Activated CD4-positive, alpha-beta T cell treated with anti-CD3 and anti-CD28 coated beads, Interleukin-2, amount 50 U/mL, for 4 hours (primary cell): Measurements from ENCODE around the gene PTF1A.
"Not testable (repeated sequence)": the region's sequence is repeated elsewhere in the genome, so short reads cannot be mapped to it uniquely, and the experiment has no call there.

Source experiments
- DNase-seq, 2 experiments: peaks; one replicate each; pipeline ENCODE4 v3.0.0-alpha.2; 2020

Gene PTF1A

GRCh38 chr10:23205972-23206642 is 14.0 kb downstream of the PTF1A start:
- no peak for DNase-seq

GRCh38 chr10:23217471-23217870 is 25.4 kb downstream of the PTF1A start:
- DNase-seq, result no peak

- no peak for DNase-seq
Measured at GRCh38 chr10:23230582-23230981, 38.5 kb downstream of the PTF1A start.

GRCh38 chr10:23238015-23238414 is 45.9 kb downstream of the PTF1A start:
- DNase-seq, result no peak

GRCh38 chr10:23241779-23242178 is 49.7 kb downstream of the PTF1A start:
- DNase-seq, result not testable (repeated sequence)
